BJ (cell line): ENCODE data around the gene RSPO4. TPM values are rescaled to one million over a fixed set of nuclear protein-coding genes. Genes with fewer than 3 reads are reported as not detected.

ENCODE experiments used
- CTCF ChIA-PET: fragments of 350-600 bp; formaldehyde crosslinking; extraction: SDS; loops from one replicate; lab custom pipeline; 2021; ENCODE audit warnings: antibody characterized with exemption, inconsistent platforms; lab: Yijun Ruan, JAX
- POLR2A ChIA-PET: fragments of 300-600 bp; sonication (Branson Sonifier 250); formaldehyde crosslinking; extraction: SDS; loops from one replicate; lab custom pipeline; 2021; ENCODE audit warnings: antibody characterized with exemption; lab: Charles Lee
- DNase-seq: peaks from one replicate; pipeline ENCODE4 v3.0.0-alpha.2; 2011; ENCODE audit warnings: low read depth
- H3K27me3 ChIP-seq: 2 replicates; pipeline ENCODE4 v1.6.0; 2011; ENCODE audit warnings: low read length; ENCODE audit not compliant: control insufficient read depth, insufficient read depth
- H3K36me3 ChIP-seq: 2 replicates; pipeline ENCODE4 v1.5.1; 2011; ENCODE audit warnings: low read length; ENCODE audit not compliant: control insufficient read depth, insufficient read depth
- H3K4me3 ChIP-seq: 2 replicates; pipeline ENCODE4 v1.5.1; 2011; ENCODE audit warnings: low read depth, mild to moderate bottlenecking, control low read depth, low read length
- CTCF ChIP-seq: IDR thresholded peaks from 2 replicates; pipeline ENCODE4 v1.5.1; 2011; ENCODE audit warnings: low read depth, mild to moderate bottlenecking, control low read depth, inconsistent platforms, low read length, moderate library complexity; ENCODE audit not compliant: insufficient read depth
- polyA plus RNA-seq: library from polyadenylated mRNA; depleted of rRNA; stranded (reverse); fragments of >200 nt; gene quantifications from 2 replicates; pipeline ENCODE4 v1.2.3, GENCODE V29; 2011

Gene RSPO4
- polyA plus RNA-seq, 1 experiment = 0.52 TPM

GRCh38 chr20:944148-944547 is 58.0 kb downstream of the RSPO4 start:
- no peak for TF ChIP-seq CTCF
- POLR2A ChIA-PET = no interaction called here
- CTCF ChIA-PET = no interaction called here
- no peaks in the 10 kb centered on the region for H3K27me3 ChIP-seq
- no peak for DNase-seq
- no peaks in the 10 kb centered on the region for H3K36me3 ChIP-seq
- H3K4me3 ChIP-seq = no peak overlapping the region

GRCh38 chr20:942611-943010 is 59.5 kb downstream of the RSPO4 start:
- H3K36me3 ChIP-seq = no peaks in the 10 kb centered on the region
- DNase-seq = no peak
- no peaks in the 10 kb centered on the region for H3K27me3 ChIP-seq
- ChIA-PET POLR2A (no interaction called here), CTCF (no interaction called here)
- H3K4me3 ChIP-seq = no peak overlapping the region
- TF ChIP-seq CTCF = no peak

- no peaks in the 10 kb centered on the region for H3K36me3 ChIP-seq
- H3K27me3 ChIP-seq = no peaks in the 10 kb centered on the region
- DNase-seq = no peak
- CTCF ChIA-PET = interaction anchor here (1.0 to 1.3 kb wide), 3 partner anchors 15 to 122 kb away, joined by 3 to 5 read pairs (median 3); no protein-coding TSS in a partner anchor
- TF ChIP-seq CTCF = no peak
- POLR2A ChIA-PET = no interaction called here
- no peak overlapping the region for H3K4me3 ChIP-seq
These were observed 61.2 kb downstream of the RSPO4 start for GRCh38 chr20:940926-941325.

- no peak overlapping the region for H3K4me3 ChIP-seq
- CTCF ChIA-PET = interaction anchor here (1.7 kb wide), 1 partner anchor 17 kb away, joined by 7 read pairs; no protein-coding TSS in a partner anchor
- TF ChIP-seq CTCF = no peak
- POLR2A ChIA-PET = no interaction called here
- DNase-seq = no peak
- no peaks in the 10 kb centered on the region for H3K27me3 ChIP-seq
- H3K36me3 ChIP-seq = no peaks in the 10 kb centered on the region
These were observed 62.5 kb downstream of the RSPO4 start for GRCh38 chr20:939606-940005.

- ChIA-PET POLR2A (no interaction called here), CTCF (interaction anchor here (1.6 kb wide), 1 partner anchor 22 kb away, joined by 6 read pairs; no protein-coding TSS in a partner anchor)
- H3K4me3 ChIP-seq = no peak overlapping the region
- no peaks in the 10 kb centered on the region for H3K27me3 ChIP-seq
- no peak for TF ChIP-seq CTCF
- DNase-seq = no peak
- no peaks in the 10 kb centered on the region for H3K36me3 ChIP-seq
These were observed 67.8 kb downstream of the RSPO4 start for GRCh38 chr20:934186-934840.
